WTC11 (cell line): ENCODE results near the gene ZNF555. TPM values are rescaled to one million over a fixed set of nuclear protein-coding genes. Genes with fewer than 3 reads are reported as not detected.

Experiments
- ATAC-seq: fragments of 200-7000 bp; cut with Tn5 transposase; 2 replicates; pipeline ENCODE4 v1.10.0; 2021; ENCODE audit warnings: mild to moderate bottlenecking, moderate library complexity
- CTCF ChIA-PET: fragments of 300-600 bp; sonication (Branson Sonifier 250); formaldehyde crosslinking; loops from one replicate; lab custom pipeline; 2021; ENCODE audit warnings: antibody characterized with exemption; lab: Charles Lee
- POLR2A ChIA-PET: fragments of 350-600 bp; sonication (Branson Sonifier 250); formaldehyde crosslinking; loops from one replicate; lab custom pipeline; 2021; ENCODE audit warnings: antibody characterized with exemption; lab: Charles Lee
- DNase-seq: peaks from one replicate; pipeline ENCODE4 v3.0.0; 2021; ENCODE audit warnings: low spot score
- H3K27ac Mint-ChIP-seq: 2 replicates; pipeline ENCODE4 v1.8.0; 2021; ENCODE audit warnings: mixed read lengths
- H3K27me3 Mint-ChIP-seq: 2 replicates; pipeline ENCODE4 v1.8.0; 2021; ENCODE audit warnings: low read depth, mild to moderate bottlenecking, moderate library complexity, mixed read lengths
- H3K36me3 Mint-ChIP-seq: 2 replicates; pipeline ENCODE4 v1.8.0; 2021; ENCODE audit warnings: mixed read lengths
- H3K4me1 Mint-ChIP-seq: 2 replicates; pipeline ENCODE4 v1.8.0; 2022; ENCODE audit warnings: mixed read lengths
- H3K4me3 Mint-ChIP-seq: 2 replicates; pipeline ENCODE4 v1.8.0; 2021; ENCODE audit warnings: mild to moderate bottlenecking, moderate library complexity, mixed read lengths
- H3K9me3 Mint-ChIP-seq: 2 replicates; pipeline ENCODE4 v1.8.0; 2021; ENCODE audit warnings: mixed read lengths
- ATF1 ChIP-seq: sonication (generic); formaldehyde crosslinking; IDR thresholded peaks from 2 replicates; pipeline ENCODE4 v1.8.1; 2023; ENCODE audit warnings: mild to moderate bottlenecking, moderate library complexity, missing genetic modification reagents
- CTCF ChIP-seq: fragments of 200-600 bp; IDR thresholded peaks from 2 replicates; pipeline ENCODE4 v1.8.0; 2022; ENCODE audit warnings: antibody characterized with exemption
- ELF4 ChIP-seq: sonication (generic); formaldehyde crosslinking; IDR thresholded peaks from 2 replicates; pipeline ENCODE4 v1.8.1; 2022; ENCODE audit warnings: low read depth, mild to moderate bottlenecking, moderate library complexity, missing genetic modification reagents
- GRHL2 ChIP-seq: fragments of 250-450 bp; sonication (Bioruptor Pico); IDR thresholded peaks from 2 replicates; pipeline ENCODE4 v1.8.0; 2022; ENCODE audit warnings: mild to moderate bottlenecking, moderate library complexity; ENCODE audit not compliant: insufficient replicate concordance, severe bottlenecking
- MXD4 ChIP-seq: fragments of 250-450 bp; sonication (Bioruptor Pico); IDR thresholded peaks from 2 replicates; pipeline ENCODE4 v1.8.0; 2021; ENCODE audit warnings: mild to moderate bottlenecking, moderate library complexity, borderline replicate concordance
- PRRX2 ChIP-seq: fragments of 250-450 bp; sonication (Bioruptor Pico); IDR thresholded peaks from 2 replicates; pipeline ENCODE4 v1.8.0; 2021; ENCODE audit warnings: mild to moderate bottlenecking
- SMAD3 ChIP-seq: sonication (generic); formaldehyde crosslinking; IDR thresholded peaks from 2 replicates; pipeline ENCODE4 v1.8.0; 2022; ENCODE audit warnings: missing genetic modification reagents, mild to moderate bottlenecking, borderline replicate concordance
- TP53 ChIP-seq: sonication (generic); formaldehyde crosslinking; IDR thresholded peaks from 2 replicates; pipeline ENCODE4 v1.8.1; 2023; ENCODE audit warnings: mild to moderate bottlenecking, missing genetic modification reagents
- USF2 ChIP-seq: sonication (generic); formaldehyde crosslinking; IDR thresholded peaks from 2 replicates; pipeline ENCODE4 v1.8.1; 2023; ENCODE audit warnings: mild to moderate bottlenecking, missing genetic modification reagents, moderate library complexity
- ZNF138 ChIP-seq: sonication (generic); formaldehyde crosslinking; conservative IDR thresholded peaks from 2 replicates; pipeline ENCODE4 v1.8.1; 2022; ENCODE audit warnings: mild to moderate bottlenecking, moderate library complexity, missing genetic modification reagents
- ZSCAN18 ChIP-seq: fragments of 250-450 bp; sonication (Bioruptor Pico); IDR thresholded peaks from 2 replicates; pipeline ENCODE4 v2.1.2; 2022; ENCODE audit warnings: mild to moderate bottlenecking, moderate library complexity
- total RNA-seq: library from RNA; stranded (reverse); gene quantifications from 3 replicates; pipeline ENCODE4 v1.2.3, GENCODE V29; 2021
- TF ChIP-seq, protein P1 (sequence below): sonication (generic); formaldehyde crosslinking; IDR thresholded peaks from 2 replicates; pipeline ENCODE4 v1.8.0; 2023; ENCODE audit warnings: missing genetic modification reagents
- TF ChIP-seq, protein P2 (sequence below): sonication (generic); formaldehyde crosslinking; IDR thresholded peaks from 2 replicates; pipeline ENCODE4 v1.8.0; 2022; ENCODE audit warnings: mild to moderate bottlenecking, missing genetic modification reagents
- TF ChIP-seq, protein P3 (sequence below): fragments of 250-450 bp; sonication (Bioruptor Pico); IDR thresholded peaks from 2 replicates; pipeline ENCODE4 v1.9.0; 2021; ENCODE audit warnings: mild to moderate bottlenecking
- TF ChIP-seq, protein P4 (sequence below): sonication (generic); formaldehyde crosslinking; IDR thresholded peaks from 2 replicates; pipeline ENCODE4 v1.8.1; 2023; ENCODE audit warnings: mild to moderate bottlenecking, missing genetic modification reagents, moderate library complexity
- TF ChIP-seq, protein P5 (sequence below): fragments of 250-450 bp; sonication (Bioruptor Pico); conservative IDR thresholded peaks from 2 replicates; pipeline ENCODE4 v1.9.0; 2021; ENCODE audit warnings: mild to moderate bottlenecking
- TF ChIP-seq, protein P6 (sequence below): sonication (generic); formaldehyde crosslinking; IDR thresholded peaks from 2 replicates; pipeline ENCODE4 v1.8.1; 2022; ENCODE audit warnings: low read depth, missing genetic modification reagents, borderline replicate concordance

ZNF555 gene
- total RNA-seq, 1 experiment from 2014 or later, result 6.6 TPM

- peaks cover 29% of the 10 kb centered on the region for H3K36me3 Mint-ChIP-seq
- H3K27me3 Mint-ChIP-seq, result peaks cover 20% of the 10 kb centered on the region
- ChIA-PET CTCF (no interaction called here), POLR2A (no interaction called here)
- no peaks in the 10 kb centered on the region for H3K4me1 Mint-ChIP-seq
- H3K9me3 Mint-ChIP-seq, result peaks cover 59% of the 10 kb centered on the region
- H3K4me3 Mint-ChIP-seq, result no peak overlapping the region
- no peak for DNase-seq
- no peak for ATAC-seq
- no peak overlapping the region for H3K27ac Mint-ChIP-seq
- TF ChIP-seq, protein P1, sequence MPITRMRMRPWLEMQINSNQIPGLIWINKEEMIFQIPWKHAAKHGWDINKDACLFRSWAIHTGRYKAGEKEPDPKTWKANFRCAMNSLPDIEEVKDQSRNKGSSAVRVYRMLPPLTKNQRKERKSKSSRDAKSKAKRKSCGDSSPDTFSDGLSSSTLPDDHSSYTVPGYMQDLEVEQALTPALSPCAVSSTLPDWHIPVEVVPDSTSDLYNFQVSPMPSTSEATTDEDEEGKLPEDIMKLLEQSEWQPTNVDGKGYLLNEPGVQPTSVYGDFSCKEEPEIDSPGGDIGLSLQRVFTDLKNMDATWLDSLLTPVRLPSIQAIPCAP (CRISPR knock-in tag), result no peak
- TF ChIP-seq, protein P2, sequence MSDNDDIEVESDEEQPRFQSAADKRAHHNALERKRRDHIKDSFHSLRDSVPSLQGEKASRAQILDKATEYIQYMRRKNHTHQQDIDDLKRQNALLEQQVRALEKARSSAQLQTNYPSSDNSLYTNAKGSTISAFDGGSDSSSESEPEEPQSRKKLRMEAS, result no peak
- TF ChIP-seq ZNF138 (CRISPR knock-in tag) (no peak), ATF1 (no peak), SMAD3 (CRISPR knock-in tag) (no peak), USF2 (CRISPR knock-in tag) (no peak), GRHL2 (no peak), CTCF (no peak), PRRX2 (no peak), MXD4 (no peak), ELF4 (CRISPR knock-in tag) (no peak), TP53 (no peak), ZSCAN18 (CRISPR knock-in tag) (no peak)
- TF ChIP-seq, protein P3, sequence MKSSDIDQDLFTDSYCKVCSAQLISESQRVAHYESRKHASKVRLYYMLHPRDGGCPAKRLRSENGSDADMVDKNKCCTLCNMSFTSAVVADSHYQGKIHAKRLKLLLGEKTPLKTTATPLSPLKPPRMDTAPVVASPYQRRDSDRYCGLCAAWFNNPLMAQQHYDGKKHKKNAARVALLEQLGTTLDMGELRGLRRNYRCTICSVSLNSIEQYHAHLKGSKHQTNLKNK (CRISPR knock-in tag), result no peak
- TF ChIP-seq, protein P4, sequence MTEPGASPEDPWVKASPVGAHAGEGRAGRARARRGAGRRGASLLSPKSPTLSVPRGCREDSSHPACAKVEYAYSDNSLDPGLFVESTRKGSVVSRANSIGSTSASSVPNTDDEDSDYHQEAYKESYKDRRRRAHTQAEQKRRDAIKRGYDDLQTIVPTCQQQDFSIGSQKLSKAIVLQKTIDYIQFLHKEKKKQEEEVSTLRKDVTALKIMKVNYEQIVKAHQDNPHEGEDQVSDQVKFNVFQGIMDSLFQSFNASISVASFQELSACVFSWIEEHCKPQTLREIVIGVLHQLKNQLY, result no peak
- TF ChIP-seq, protein P5, sequence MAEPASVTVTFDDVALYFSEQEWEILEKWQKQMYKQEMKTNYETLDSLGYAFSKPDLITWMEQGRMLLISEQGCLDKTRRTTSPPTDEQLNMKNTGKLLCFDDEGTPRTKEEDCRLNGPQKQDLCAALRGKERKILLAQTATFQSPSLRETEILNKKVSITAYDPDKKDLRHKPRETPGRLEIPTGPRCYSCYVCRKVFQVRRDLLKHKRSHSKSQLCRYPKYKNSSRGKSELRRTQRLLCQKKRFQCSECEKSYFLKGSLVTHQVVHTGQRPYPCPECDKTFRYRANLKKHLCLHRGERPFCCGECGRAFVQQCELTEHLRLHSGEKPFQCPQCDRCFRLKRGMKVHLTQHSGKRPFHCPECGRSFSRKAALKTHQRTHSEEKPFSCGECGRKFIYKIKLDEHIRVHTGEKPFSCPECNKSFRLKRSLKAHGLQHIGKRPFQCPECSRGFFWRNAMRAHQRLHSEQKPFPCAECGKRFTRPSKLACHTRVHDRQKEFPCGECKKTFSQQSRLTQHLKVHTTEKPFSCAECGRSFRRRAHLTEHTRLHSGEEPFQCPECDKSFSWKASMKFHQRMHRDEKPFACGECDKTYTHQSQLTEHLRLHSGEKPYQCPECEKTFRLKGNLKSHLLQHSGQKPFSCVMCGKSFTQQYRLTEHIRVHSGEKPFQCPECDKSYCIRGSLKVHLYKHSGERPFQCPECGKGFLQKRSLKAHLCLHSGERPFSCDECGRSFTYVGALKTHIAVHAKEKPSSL (CRISPR knock-in tag), result no peak
- TF ChIP-seq, protein P6, sequence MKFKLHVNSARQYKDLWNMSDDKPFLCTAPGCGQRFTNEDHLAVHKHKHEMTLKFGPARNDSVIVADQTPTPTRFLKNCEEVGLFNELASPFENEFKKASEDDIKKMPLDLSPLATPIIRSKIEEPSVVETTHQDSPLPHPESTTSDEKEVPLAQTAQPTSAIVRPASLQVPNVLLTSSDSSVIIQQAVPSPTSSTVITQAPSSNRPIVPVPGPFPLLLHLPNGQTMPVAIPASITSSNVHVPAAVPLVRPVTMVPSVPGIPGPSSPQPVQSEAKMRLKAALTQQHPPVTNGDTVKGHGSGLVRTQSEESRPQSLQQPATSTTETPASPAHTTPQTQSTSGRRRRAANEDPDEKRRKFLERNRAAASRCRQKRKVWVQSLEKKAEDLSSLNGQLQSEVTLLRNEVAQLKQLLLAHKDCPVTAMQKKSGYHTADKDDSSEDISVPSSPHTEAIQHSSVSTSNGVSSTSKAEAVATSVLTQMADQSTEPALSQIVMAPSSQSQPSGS, result no peak
Observed at GRCh38 chr19:2865334-2866100, 24.2 kb downstream of the ZNF555 start.
